GM12801 (cell line): ENCODE data around the gene TCHP.

Experiments used
- CTCF ChIP-seq: IDR thresholded peaks from one replicate; pipeline ENCODE4 v1.5.1; 2011; ENCODE audit warnings: control low read depth; ENCODE audit not compliant: insufficient read length; ENCODE audit errors: extremely low read depth

TCHP gene

GRCh38 chr12:109899783-109900751 is at the start of gene TCHP:
Gene TCHP (plus strand): TSS chr12:109900274. CDS start chr12:109903027, 2,753 bp downstream.
- TF ChIP-seq CTCF, result no peak

GRCh38 chr12:109855377-109855776 is 44.7 kb upstream of the TCHP start:
- no peak for TF ChIP-seq CTCF

- no peak for TF ChIP-seq CTCF
Measured at GRCh38 chr12:109857715-109858114, 42.4 kb upstream of the TCHP start.

- no peak for TF ChIP-seq CTCF
Measured at GRCh38 chr12:109858764-109859163, 41.3 kb upstream of the TCHP start.

GRCh38 chr12:109860977-109861376 is 39.1 kb upstream of the TCHP start:
- no peak for TF ChIP-seq CTCF

GRCh38 chr12:109861689-109862314 is 38.3 kb upstream of the TCHP start:
- TF ChIP-seq CTCF, result no peak

- TF ChIP-seq CTCF, result no peak
Measured at GRCh38 chr12:109863847-109864712, 36.0 kb upstream of the TCHP start.
